ENCODE data around the gene TRMO.

- TF ChIP-seq EZH2 (IDR thresholded peaks at IDR 0.05; ENCODE audit: low read depth, unreplicated experiment) (no peak), CTCF (conservative IDR thresholded peaks at IDR 0.05; ENCODE audit: low read depth in 2 of 2) (no peak), EZH2phosphoT487 (IDR thresholded peaks at IDR 0.05; ENCODE audit: unreplicated experiment) (no peak), REST (IDR thresholded peaks at IDR 0.05; ENCODE audit: unreplicated experiment) (no peak), CREB1 (CRISPR knock-in tag; IDR thresholded peaks at IDR 0.05; ENCODE audit: low read depth) (no peak), POLR2AphosphoS5 (IDR thresholded peaks at IDR 0.05; ENCODE audit: low read depth) (no peak), JUNB (IDR thresholded peaks at IDR 0.05; ENCODE audit: unreplicated experiment) (no peak), ETS1 (IDR thresholded peaks at IDR 0.05) (no peak), ZNF114 (CRISPR knock-in tag; IDR thresholded peaks at IDR 0.05) (no peak), ZNF331 (CRISPR knock-in tag; IDR thresholded peaks at IDR 0.05; ENCODE audit: low read depth) (no peak)
Observed at GRCh38 chr9:97905228-97905627, 17.1 kb downstream of the TRMO start.

All from GM23338 (cell line).